ENCODE data around the gene TTC32.
"Not testable (repeated sequence)": the region's sequence is repeated elsewhere in the genome, so short reads cannot be mapped to it uniquely, and the experiment has no call there.

TTC32 gene

DNA sequence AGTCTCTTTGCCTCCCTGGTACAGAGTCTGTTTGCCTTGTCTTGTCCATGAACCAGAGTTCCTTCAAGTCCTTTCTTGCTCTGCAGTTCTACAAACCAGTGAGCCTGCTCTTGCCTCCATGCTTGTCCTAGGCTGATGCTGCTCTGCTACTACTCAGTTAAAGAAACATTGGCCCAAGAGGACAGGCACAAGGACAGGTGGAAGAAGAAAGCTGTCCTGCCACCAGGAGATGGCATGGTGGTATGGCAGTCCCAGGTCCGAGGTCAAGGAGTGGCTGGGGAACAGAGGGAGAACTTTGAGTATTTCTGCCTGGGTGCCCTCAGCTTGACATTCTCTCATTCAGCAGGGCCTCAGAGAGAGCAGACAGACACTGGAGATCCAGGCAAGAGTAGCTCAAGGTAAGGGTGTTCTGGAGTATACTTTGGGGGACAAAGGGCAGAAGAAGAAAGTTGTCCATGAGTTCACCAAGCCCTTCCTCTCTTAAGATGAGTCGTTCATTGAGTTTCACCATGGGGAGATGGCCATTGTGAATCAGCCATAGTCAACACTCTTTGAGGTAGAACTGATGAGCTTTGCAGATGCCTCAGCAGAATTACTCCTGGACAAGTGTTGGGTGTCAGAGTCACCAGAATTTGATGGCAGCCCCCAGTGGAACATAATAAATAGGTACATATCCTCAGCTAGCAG, 20.4 kb downstream of the TTC32 start:
- Mint-ChIP-seq H3K4me1 (peaks cover 6% of the 10 kb centered on the region), H3K27ac (no peak overlapping the region), H3K27me3 (ENCODE audit: low read depth, poor library complexity) (peaks cover 27% of the 10 kb centered on the region), H3K9me3 (no peaks in the 10 kb centered on the region), H3K36me3 (ENCODE audit: low read depth) (peaks cover 8% of the 10 kb centered on the region), H3K4me3 (no peak overlapping the region)
- TF ChIP-seq, protein P1, sequence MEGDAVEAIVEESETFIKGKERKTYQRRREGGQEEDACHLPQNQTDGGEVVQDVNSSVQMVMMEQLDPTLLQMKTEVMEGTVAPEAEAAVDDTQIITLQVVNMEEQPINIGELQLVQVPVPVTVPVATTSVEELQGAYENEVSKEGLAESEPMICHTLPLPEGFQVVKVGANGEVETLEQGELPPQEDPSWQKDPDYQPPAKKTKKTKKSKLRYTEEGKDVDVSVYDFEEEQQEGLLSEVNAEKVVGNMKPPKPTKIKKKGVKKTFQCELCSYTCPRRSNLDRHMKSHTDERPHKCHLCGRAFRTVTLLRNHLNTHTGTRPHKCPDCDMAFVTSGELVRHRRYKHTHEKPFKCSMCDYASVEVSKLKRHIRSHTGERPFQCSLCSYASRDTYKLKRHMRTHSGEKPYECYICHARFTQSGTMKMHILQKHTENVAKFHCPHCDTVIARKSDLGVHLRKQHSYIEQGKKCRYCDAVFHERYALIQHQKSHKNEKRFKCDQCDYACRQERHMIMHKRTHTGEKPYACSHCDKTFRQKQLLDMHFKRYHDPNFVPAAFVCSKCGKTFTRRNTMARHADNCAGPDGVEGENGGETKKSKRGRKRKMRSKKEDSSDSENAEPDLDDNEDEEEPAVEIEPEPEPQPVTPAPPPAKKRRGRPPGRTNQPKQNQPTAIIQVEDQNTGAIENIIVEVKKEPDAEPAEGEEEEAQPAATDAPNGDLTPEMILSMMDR (IDR thresholded peaks at IDR 0.05): no peak
- DNase-seq: no peak

DNA sequence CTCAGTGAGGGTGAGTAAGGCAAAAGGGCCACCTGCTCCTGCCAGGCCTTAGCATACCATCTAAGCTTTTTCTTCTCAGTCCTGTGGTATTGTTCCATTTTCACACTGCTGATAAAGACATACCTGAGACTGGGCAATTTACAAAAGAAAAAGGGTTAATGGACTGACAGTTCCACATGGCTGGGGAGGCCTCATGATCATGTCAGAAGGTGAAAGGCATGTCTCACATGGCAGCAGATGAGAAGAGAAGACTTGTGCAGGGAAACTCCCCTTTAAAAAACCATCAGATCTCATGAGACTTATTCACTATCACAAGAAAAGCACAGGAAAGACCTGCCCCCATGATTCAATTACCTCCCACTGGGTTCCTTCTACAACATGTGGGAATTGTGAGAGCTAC, 21.6 kb downstream of the TTC32 start:
- not testable (repeated sequence) for H3K36me3 Mint-ChIP-seq (ENCODE audit: low read depth)

DNA sequence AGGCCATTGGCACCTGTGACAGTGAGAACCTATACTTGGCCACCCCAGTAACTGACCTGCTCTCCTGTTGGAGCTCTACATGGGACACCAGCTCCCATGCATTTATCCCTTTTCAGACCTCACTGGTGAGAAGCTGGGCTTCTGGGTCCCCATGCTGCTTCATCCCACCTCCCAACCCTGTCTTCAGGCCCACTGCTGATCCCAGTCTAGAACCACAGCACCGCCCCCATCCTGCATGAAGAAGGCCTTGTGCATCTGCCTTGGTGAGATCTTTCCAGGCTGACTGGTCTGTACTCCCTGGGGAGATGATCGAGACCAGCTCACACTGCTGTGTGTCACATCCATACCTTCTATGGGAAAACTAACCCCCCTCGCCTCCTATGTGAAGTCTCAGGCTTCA, 22.7 kb downstream of the TTC32 start:
- no peak for DNase-seq
- no peaks in the 10 kb centered on the region for H3K4me1 Mint-ChIP-seq
- peaks cover 8% of the 10 kb centered on the region for H3K36me3 Mint-ChIP-seq (ENCODE audit: low read depth)
- H3K4me3 Mint-ChIP-seq: no peak overlapping the region
- H3K27ac Mint-ChIP-seq: no peak overlapping the region
- TF ChIP-seq, protein P1 (IDR thresholded peaks at IDR 0.05): no peak
- peaks cover 23% of the 10 kb centered on the region for H3K27me3 Mint-ChIP-seq (ENCODE audit: low read depth, poor library complexity)
- H3K9me3 Mint-ChIP-seq: no peaks in the 10 kb centered on the region

More for the DNA sequence above, 21.6 kb downstream of the TTC32 start:
- H3K9me3 Mint-ChIP-seq, H3K4me3 Mint-ChIP-seq, H3K4me1 Mint-ChIP-seq, H3K27ac Mint-ChIP-seq, DNase-seq: not testable (repeated sequence)
- peaks cover 27% of the 10 kb centered on the region for H3K27me3 Mint-ChIP-seq (ENCODE audit: low read depth, poor library complexity)

DNA sequence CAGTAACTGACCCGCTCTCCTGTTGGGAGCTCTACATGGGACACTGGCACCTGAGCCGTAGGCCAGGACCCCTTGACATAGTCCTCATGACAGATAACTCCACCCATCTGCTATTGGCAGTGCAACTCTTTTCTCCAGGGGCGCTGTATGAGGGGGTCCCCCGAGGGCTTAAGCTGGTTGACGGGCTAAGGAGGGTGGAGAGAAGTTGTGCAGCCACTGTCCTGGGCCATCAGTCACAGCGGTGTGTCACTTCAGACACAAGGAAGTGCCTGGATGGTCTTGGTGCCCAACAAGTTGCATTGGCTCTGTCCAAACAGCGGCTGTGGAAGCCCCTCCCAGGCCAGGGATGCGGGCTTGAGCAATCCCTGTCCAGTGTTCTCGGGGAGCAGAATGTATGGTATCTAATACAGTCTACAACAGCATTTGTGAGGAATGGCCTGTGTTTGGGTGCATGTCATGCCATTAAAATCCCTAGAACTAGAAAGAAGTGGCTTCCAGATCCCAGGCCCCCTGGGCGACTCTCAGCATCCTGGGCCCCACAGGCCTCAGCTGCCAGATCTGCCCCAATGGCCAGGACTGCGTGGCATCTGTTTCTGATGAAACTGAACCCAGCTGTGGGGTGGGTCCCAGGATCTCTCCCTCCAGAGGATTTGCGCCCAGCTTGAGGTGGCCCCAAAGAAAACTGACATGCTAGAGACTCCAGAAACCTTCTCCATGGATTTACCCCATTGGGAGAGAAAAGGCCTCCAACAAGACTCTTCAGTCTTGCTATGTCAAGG, 23.3 kb downstream of the TTC32 start:
- Mint-ChIP-seq H3K27me3 (ENCODE audit: low read depth, poor library complexity) (peaks cover 20% of the 10 kb centered on the region), H3K4me1 (no peaks in the 10 kb centered on the region), H3K4me3 (no peak overlapping the region), H3K36me3 (ENCODE audit: low read depth) (peaks cover 8% of the 10 kb centered on the region), H3K27ac (no peak overlapping the region), H3K9me3 (no peaks in the 10 kb centered on the region)
- TF ChIP-seq, protein P1 (IDR thresholded peaks at IDR 0.05): no peak
- no peak for DNase-seq

DNA sequence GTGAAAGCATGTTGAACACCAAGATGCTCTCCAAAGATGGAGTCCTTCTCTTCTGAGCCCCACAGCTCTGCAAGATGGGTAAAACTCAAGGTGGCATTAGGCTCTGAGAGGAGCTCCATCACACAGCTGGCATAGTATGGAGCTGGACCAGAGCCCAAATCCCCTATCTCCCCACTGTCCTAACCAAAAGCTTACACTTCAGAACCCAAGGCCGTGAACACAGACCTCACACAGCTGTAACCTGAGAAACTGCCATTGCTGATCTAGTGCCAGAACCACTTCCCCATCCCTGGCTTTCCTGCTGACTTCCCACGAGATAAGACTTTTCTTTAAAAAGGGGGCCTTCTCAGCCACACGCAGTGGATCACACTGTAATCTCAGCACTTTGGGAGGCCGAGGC, 25.0 kb downstream of the TTC32 start:
- Mint-ChIP-seq H3K36me3 (ENCODE audit: low read depth) (peaks cover 8% of the 10 kb centered on the region), H3K9me3 (no peaks in the 10 kb centered on the region), H3K4me1 (no peaks in the 10 kb centered on the region), H3K27me3 (ENCODE audit: low read depth, poor library complexity) (peaks cover 17% of the 10 kb centered on the region), H3K27ac (no peak overlapping the region), H3K4me3 (no peak overlapping the region)
- TF ChIP-seq, protein P1 (IDR thresholded peaks at IDR 0.05): no peak
- DNase-seq: no peak

DNA sequence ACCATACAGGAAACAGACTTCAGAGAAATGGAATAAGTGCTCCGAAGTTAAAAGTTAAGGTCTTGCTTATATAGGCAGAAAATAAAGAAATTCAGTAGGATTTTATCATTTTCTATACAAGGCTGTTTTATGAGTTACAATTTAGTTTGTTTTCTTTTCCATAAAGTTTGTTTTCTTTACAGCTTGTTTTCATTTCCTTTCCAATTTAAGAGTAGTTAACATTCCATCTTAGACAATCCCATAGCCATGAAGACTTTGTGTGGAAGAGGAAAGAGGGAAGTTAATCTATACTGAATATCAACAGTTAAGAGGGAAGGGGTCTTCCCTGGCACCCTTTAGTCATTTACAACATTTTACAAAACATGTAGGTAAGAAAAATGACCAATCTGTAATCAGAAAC, 26.5 kb downstream of the TTC32 start:
- TF ChIP-seq, protein P1 (IDR thresholded peaks at IDR 0.05): no peak
- Mint-ChIP-seq H3K36me3 (ENCODE audit: low read depth) (peaks cover 8% of the 10 kb centered on the region), H3K4me1 (no peaks in the 10 kb centered on the region), H3K27ac (no peak overlapping the region), H3K9me3 (no peaks in the 10 kb centered on the region), H3K27me3 (ENCODE audit: low read depth, poor library complexity) (peaks cover 16% of the 10 kb centered on the region), H3K4me3 (no peak overlapping the region)
- DNase-seq: no peak
